GM18867 (cell line): ENCODE results near the gene PPP2R2C.

Source experiments
- ATAC-seq: cut with Tn5 transposase; IDR thresholded peaks from one replicate; pipeline ENCODE4 v1.9.1; 2021; ENCODE audit warnings: mild to moderate bottlenecking, moderate library complexity; ENCODE audit not compliant: unreplicated experiment

Gene PPP2R2C

DNA sequence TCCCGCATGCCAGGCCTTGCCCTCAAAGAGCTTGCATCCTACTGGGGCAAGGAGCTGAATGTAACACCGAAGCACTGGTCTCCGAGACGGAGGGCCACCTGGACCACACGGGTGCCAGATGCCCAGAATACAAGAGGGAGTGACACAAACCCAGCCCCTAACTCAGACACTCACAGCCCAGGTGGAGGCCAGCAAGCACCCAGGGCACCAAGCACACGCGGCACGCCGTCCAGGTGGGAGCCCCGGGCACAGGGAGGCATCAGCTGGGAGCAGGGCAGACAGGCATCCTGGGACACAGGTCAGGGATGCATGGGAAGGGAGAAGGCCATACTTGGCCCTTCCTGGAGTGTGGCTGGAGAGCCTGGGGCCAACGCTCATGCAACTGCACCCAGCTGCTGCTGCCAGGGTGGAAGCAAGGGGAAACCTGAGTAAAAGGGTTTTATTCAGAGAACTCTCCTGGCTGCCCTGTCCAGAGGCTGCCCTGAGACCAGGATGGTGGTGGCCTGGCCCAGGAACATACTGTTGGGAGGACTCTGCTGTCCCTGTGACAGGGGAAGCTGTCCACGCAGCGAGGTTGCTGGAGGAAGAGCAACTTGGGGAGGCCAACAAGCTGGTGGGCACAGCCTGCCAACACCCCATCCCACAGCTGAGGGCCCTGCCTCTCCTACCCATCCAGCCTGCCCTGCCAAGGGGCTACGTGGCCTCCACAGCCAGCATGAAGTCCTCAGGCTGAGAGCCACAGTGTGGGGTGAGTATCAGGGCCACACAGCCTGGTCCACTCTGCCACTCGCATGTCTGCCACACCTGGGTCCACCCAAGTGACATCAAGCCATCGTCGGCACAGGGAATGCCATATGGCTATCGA, 22.2 kb upstream of the PPP2R2C start:
- no peak for ATAC-seq

- no peak for ATAC-seq
Measured at GRCh38 chr4:6493658-6494304, 21.4 kb upstream of the PPP2R2C start.

DNA sequence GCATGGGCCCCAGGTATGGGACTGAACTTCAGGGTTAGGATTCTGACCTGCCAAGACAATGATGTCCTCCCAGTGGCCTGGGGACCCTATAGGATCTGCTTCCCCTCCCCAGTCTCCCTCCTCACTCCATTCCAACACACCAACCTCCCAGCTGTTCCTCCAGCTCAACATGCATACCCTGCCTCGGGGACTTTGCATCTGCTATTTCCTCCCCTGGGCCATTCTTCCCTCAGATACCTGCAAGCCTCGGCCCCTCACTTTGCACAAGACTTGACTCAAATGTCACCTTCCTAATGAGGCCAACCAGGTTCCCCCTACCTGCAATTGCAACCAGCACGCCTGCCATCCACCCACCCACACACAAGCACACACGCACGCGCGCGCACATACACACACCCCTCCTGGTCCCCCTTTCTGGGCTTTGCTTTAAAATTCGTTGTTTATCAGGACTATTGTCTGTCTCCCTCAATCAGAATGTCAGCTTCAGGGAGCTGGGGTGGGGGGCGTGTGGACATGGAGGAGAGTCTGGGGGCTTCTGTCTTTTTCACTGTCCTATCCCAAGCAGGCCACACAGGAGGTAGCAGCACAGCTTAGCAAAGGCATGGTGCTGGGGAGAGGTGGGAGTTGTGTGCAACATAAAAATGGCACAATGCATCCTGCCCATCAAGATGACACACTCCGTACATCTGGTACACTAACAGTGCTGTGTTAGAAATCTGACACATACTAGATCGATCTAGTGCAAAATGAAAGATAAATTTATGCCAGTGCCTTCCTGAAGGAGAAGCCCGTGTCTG, 20.6 kb upstream of the PPP2R2C start:
- no peak for ATAC-seq

DNA sequence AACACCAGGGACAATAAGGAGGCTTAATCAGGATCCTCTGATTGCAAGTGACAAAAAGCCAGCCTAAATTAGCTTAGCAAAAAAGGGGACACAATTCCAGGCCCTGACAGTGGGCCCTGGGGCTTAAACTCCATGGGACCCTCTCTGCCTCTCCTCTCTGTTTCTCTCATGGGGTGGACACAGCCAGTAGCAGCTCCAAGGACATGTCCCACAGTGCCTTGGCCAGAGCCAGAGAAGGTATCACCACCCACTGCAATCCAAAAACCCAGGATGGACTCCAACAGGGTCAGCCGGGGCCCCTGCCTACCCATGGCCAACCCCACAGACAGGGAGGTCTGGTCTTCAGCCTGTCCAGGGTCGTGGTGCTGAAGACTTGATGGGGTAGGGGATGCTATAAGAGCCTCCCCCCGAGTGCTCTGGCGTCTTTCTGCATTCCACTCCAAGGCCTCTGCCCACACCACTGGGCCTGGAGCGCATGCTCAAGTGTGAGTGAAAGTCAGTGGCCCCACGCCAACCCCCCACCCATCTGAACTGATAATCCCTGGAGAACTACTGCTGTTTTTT, 19.7 kb upstream of the PPP2R2C start:
- no peak for ATAC-seq

- ATAC-seq = no peak
Measured at GRCh38 chr4:6491235-6491634, 18.8 kb upstream of the PPP2R2C start.

DNA sequence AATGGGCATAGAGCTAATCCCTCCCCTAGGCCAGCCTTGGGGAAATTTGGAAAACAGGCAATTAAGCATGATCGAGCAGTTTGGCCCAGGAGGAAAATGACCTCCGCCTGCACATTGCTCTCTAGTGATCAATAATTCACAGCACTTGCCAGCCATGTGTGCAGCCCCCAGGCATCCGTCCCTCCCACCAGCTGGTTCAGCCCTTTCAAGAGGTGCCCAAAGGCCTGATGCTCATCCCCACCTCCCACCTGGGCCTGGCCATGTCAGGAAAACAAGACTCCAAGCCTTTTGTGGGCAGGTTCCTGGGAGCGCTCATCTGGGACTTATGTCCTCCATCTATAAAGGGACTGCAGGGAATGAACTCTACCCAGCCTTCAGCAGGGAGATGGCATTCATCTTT, 17.5 kb upstream of the PPP2R2C start:
- no peak for ATAC-seq

DNA sequence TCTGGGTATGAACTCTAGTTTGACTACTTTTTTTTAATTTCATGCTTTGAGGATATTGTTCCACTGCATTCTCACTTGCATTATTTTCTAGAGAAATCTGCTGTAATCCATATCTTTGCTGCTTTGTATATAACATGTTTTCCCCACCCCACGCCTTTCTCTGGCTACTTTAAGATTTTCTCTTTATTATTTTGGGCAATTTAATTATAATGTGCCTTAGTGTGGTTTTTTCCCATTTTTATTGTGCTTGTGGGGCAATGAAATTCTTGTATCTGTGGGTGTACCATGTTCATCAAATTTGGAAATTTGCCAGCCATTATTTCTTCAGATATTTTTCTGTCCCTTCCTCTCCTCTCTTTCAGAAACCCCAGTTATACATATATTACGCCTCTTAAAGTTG, 15.1 kb upstream of the PPP2R2C start:
- ATAC-seq = no peak

DNA sequence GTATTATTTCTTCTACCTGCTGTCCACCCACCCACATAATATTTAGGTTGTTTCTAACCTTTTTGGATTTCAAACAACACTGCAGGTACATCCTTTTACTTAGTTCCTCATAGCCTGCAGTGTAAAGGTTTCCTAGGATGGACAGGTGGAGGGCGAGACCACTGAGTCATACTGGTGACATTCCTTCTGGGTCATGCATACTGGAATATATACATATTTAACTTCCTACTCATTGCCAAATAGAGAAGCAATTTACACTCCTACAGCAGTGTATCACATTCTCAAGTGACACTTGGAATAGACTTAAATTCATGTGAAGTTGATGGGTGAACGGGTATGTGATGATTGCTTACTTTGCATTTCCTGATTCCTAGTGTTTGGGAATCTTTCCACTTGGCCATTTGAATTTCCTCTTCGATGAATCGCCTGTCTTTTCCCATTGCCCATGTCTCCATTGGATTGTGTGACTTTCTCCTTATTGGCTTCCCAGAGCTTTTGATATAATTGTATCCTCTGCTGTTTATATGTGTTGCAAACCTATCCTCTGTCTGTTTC, 8.2 kb upstream of the PPP2R2C start:
- ATAC-seq = no peak

DNA sequence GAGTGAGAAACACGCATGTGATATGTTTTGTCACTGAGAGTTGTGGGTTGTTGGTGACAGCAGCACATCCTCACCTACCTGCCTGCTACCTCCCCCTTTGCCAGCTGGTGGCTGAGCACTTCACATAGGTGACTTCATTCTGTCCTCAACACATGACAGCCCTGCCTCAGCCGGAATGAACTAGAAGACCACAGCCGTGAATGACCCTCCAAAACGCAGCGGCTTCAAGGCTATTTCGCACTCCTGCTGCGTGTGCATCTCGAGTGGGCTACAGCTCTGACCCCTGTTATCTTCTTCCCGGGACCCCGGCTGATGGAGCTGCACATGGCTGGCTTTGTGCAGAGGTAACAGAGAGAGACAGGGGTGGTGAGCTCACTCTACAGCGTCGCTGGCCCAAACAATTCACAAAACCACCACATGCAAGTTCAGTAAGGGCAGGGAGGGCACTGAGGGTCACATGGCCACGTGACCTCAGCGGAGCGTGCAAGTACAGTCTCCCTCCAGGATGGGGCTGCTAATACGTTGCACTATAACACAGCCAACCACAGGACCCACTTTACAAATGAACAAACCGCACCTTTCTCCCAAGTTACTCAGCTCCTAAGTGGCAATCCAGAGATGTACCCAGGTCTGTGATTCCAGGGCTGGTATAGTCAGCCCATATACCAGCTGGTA, 6.3 kb upstream of the PPP2R2C start:
- no peak for ATAC-seq

DNA sequence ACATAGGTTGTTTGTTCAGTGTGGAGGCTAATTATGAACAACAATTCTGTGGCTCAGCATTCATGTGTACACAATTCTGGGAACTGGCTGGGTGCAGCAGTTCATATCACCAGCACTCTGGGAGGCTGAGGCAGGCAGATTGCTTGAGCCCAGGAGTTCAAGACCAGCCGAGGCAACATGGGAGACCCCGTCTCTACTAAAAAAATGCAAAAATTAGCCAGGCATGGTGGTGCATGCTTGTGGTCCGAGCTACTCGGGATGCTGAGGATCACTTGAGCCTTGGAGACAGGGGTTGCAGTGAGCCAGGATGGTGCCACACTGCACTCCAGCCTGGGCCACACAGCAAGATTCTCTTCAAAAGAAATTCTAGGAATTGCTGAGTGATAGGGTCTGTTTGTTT, 4.5 kb upstream of the PPP2R2C start:
- ATAC-seq = no peak

GRCh38 chr4:6475492-6476020, 3.1 kb upstream of the PPP2R2C start:
- ATAC-seq = no peak

DNA sequence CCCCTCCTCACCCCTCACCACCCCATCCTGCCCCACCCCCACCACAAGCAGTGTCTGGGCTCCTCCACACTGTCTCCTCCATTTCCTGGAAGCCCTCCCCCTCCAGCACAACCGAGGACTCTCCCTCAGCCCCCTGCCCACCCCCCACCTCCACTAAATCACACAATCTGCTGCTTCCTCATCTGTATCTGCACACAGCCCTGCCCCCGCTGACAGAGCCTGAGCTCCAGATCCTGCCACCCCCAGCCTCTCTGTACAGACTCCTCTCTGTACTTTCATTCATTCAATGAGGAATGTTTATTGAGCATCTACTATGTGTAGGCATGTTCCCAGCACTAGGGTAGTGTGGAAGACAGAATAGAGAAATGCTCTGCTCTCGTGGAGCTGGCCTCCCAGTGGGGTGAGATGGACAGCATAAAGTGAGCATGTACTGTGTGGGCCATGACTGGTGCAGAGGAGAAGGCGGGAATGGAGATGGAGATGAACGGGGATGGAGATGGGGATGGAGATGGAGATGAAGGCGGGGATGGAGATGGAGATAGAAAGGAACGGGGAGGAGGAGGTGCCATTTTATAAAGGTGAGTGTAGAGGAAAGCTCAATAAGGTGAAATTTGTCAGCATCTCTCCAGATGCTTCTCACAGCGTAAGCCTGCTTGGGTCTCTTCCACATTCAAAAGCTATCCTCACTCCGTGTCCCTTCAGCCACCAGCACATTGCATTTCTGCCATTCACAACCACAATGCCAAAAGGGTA, 2.5 kb upstream of the PPP2R2C start:
- ATAC-seq = no peak

DNA sequence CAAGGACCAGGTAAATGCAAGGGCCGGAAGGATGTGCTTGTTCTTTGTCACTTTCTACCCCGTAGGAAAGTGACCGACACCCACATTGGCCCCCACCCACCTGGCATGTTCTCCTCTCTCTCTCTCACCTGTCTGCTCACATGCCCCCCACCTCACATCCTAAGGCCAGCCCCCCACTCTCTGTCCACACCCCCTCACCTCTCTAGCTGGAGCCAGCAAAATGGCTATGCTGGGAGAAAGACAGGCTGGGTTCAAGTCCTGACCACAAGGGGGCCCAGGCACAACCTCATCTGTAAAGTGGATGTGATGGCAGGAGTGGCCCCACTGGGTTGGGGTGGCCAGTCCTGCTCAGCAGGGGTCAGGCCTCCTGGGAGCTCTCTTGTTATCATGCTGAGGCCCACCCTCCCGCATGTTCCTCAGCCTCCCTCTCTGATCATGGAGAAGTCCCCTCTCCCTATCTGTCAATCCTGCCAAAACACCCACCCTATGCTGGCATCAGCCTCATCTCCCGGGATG, 1.7 kb upstream of the PPP2R2C start:
- no peak for ATAC-seq

GRCh38 chr4:6473264-6474052, 1.0 kb upstream of the PPP2R2C start:
- no peak for ATAC-seq

DNA sequence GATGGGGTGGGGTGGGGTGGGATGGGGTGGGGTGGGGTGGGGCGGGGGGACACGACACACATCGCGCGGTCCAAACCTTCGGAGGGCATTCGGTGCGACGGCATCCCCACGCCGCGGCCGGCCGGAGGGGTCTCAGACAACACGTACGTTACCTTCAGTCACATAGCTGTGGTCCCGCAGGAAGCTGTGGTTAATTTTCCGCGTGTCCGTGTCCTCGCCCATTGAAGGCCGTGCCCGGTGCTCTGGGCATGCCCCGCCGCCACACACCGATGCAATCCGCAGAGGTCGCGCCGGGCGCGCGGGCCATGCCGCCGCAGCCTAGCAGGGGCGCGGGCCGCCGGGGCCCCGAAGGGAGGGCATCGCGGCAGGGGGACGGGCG, 417 bp downstream of the PPP2R2C start:
- no peak for ATAC-seq

DNA sequence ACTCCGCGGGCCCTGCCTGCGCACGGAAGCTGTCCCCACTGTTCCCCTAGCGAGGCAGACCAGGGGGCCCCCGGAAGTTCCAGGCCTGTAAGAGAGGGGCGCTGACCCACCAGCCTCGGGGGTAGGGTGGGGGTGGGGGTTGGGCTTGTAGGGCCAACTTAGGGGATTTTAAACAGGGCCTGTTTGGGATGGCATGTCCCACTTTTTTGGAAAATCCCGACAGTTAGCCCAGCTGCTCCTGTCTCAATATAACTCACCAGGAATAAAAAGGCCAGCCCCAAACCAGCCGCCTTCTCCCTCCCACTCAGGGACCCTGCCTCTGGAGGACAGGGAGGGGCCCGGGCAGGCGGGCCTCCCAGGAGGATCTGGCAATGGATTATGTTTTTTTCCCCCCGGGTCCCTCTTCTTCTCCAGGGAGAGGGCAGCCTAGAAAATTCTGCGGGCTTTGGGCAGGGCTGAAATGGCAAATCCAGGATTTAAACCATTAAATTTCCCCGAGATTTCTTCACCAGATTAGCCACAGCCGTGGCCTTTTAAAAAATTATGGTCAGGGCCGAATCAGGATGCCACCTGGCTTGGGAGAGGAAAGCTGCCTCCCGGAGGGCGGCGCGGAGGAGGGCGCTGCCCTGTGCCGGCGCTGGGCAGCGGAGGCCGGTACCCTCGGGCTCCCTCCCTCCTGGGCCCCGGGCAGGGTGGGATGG, 957 bp downstream of the PPP2R2C start:
- ATAC-seq = no peak

DNA sequence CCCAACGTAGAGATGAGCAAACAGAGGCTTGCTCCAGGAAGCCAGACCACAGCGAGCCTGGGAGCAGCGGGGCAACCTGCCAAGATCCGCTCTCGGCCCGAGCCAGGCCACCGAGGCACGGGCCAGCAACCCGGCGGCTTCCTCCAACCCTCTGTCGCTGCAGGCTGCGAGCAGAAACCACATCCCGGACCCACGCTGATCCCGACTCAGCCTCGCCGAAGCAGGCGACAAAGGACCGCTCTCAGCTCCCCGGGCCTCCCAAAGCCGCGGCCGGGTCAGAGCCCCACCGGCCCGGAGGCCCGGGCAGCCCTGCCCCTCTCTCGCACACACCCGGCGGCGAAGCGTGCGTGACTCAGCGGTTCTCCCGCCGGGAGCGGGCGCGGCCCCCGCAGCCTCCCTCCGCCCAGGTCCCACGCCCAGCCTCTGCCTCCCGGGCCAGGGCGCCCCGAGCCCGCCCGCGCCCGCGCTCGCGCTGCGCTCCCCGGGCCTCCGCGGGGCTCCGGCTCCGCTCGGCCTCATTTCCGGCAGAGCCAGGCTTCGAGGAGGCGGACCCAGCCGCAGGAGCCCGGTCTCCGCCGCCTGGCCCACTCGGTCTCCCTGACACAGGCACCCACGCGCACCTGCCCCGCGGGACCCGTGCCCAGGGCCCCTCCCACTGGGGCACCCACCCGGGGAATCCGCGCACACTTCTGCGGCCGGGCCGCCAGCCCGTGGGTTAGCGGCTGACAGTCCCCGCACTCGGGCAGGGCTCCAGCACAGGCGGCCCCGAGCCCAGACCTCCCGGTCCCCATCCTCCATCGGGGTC, 1.7 kb downstream of the PPP2R2C start:
- no peak for ATAC-seq
